ENCODE measurements around the gene SH3GL3.

The SH3GL3 gene

DNA sequence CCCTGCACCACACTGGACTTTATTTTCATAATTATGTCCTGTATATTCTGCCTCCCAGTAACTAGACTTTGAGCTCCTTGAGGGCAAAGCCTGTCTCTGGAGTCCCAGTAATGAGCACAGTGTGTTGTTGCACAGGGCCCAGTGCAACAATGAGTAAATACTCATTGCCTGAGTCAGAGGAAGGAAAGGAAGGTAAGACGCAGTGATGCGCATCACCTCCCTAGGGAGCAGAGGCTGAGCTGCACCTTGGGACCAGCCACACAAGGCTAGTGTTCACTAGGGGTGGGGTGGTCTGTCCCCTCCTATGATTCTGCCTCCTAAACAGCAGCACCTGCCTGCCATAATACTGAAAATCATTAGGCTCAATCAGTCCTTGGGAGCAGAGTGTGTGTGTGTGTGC is 120.2 kb downstream of the SH3GL3 start:
- TF ChIP-seq, protein P1, sequence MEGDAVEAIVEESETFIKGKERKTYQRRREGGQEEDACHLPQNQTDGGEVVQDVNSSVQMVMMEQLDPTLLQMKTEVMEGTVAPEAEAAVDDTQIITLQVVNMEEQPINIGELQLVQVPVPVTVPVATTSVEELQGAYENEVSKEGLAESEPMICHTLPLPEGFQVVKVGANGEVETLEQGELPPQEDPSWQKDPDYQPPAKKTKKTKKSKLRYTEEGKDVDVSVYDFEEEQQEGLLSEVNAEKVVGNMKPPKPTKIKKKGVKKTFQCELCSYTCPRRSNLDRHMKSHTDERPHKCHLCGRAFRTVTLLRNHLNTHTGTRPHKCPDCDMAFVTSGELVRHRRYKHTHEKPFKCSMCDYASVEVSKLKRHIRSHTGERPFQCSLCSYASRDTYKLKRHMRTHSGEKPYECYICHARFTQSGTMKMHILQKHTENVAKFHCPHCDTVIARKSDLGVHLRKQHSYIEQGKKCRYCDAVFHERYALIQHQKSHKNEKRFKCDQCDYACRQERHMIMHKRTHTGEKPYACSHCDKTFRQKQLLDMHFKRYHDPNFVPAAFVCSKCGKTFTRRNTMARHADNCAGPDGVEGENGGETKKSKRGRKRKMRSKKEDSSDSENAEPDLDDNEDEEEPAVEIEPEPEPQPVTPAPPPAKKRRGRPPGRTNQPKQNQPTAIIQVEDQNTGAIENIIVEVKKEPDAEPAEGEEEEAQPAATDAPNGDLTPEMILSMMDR (IDR thresholded peaks at IDR 0.05; ENCODE audit: borderline replicate concordance, control extremely low read depth, extremely low read depth, insufficient read depth, missing control alignments) = no peak
- DNase-seq (ENCODE audit: low spot score) = no peak
- in situ Hi-C loops (cut with MboI; ENCODE audit: low sequenced_read_pairs, unreplicated experiment) = loop anchor here (25.0 kb wide), 1 partner anchor 305 kb away; no protein-coding TSS in a partner anchor

DNA sequence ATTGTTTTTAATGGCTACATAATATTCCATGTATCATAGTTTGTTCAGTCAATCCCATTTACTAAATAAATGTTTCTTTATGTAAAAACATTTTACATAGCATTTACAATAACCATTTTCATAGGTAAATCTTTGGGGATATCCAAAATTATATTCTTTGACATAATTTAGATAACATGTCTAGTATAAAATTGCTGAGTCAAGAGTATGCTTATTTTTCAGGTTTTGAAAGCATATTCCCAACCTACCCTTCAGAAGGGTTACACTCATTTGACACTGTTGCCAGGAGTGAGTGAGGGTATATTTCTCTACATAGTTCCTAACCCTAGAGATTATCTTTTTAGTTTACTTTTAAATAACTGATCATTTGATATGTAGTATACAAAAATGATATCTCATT is 122.2 kb downstream of the SH3GL3 start:
- in situ Hi-C loops (cut with MboI; ENCODE audit: low sequenced_read_pairs, unreplicated experiment) = loop anchor here (25.0 kb wide), 1 partner anchor 307 kb away; no protein-coding TSS in a partner anchor
- TF ChIP-seq, protein P1 (IDR thresholded peaks at IDR 0.05; ENCODE audit: borderline replicate concordance, control extremely low read depth, extremely low read depth, insufficient read depth, missing control alignments) = no peak
- DNase-seq (ENCODE audit: low spot score) = no peak

DNA sequence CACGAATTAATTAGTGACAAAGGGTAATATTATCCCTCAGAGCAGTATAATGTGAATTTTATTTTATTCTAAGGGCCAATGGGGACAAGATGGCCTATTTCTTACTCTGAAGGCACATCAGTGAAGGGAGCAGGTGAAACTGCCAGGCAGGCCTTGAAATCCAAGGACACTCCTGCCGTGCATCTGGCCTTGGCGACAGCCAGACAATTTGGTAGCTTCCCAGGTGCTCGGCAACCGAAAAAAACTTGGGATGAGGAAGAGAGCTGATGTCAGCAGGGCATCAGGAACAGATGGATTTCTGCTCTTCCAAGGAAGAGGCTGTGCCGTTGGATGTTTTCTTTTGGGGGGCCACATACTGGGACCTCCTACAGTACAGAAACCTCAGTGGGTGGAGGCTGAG is 123.6 kb downstream of the SH3GL3 start:
- in situ Hi-C loops (cut with MboI; ENCODE audit: low sequenced_read_pairs, unreplicated experiment) = loop anchor here (10.0 to 25.0 kb wide), 2 partner anchors 308 to 454 kb away; no protein-coding TSS in a partner anchor
- TF ChIP-seq, protein P1 (IDR thresholded peaks at IDR 0.05; ENCODE audit: borderline replicate concordance, control extremely low read depth, extremely low read depth, insufficient read depth, missing control alignments) = no peak

DNA sequence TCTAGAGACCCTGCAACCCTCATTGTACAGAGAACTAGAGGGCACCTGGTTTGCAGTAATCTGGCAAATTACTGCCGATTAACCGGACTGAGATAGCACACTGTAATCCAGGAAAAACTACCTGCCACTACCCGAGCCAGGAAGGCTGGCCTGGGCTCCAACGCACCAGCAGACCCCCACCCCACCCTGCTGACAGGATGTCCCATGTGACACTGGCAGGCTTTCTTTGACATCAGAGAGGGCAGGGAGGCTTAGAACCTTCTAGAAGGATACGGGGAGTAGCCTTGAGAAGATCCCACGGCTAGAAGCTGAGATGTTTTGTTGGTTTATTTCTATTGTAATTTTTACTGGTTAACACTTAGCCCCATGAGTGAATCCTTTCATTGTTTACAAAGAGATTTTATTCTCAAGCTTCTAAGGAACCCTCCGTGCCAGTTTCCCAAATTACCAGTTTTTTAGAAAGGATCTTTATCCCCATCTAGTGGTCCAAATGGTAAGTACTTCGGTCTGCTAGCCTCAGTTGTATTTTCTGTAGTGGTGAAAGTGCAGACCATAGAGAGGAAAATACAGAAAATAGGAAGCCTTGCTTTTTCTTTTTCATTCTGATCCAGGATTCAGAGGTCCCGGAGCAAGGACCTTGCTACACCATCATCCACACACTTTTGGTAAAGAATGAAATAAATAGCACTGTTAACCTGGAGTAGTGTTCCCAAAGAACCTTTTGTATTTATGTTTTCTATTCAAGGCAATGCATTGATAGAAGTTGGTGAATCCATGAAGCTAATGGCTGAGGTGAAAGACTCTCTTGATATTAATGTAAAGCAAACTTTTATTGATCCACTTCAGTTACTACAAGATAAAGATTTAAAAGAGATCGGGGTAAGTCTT is 124.9 kb downstream of the SH3GL3 start:
- in situ Hi-C loops (cut with MboI; ENCODE audit: low sequenced_read_pairs, unreplicated experiment) = loop anchor here (10.0 to 25.0 kb wide), 2 partner anchors 310 to 453 kb away; no protein-coding TSS in a partner anchor
- peak; percentile 32 for DNase-seq (ENCODE audit: low spot score)
- TF ChIP-seq, protein P1 (IDR thresholded peaks at IDR 0.05; ENCODE audit: borderline replicate concordance, control extremely low read depth, extremely low read depth, insufficient read depth, missing control alignments) = peak; percentile 29

More for the DNA sequence above, 123.6 kb downstream of the SH3GL3 start:
- DNase-seq (ENCODE audit: low spot score) = no peak

DNA sequence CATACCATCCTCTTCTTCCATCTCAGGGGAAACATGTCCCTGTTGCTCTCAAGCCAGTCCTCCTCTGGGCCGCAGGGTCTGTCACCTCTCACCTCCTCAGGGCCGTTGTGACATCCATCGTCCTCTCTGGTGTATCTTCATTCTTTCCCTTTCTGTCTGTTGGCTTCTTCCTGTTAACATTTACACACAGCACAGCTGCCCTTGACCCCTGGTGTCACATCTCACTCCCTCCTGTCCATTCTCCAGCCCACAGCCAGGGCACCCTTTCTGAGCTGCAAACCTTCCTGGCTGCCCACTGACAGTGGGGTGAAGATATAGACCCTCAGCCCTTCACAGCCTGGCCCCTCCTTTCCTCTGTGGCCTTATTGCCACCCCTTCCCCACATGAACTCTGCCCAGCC is 127.2 kb downstream of the SH3GL3 start:
- TF ChIP-seq, protein P1 (IDR thresholded peaks at IDR 0.05; ENCODE audit: borderline replicate concordance, control extremely low read depth, extremely low read depth, insufficient read depth, missing control alignments) = no peak
- in situ Hi-C loops (cut with MboI; ENCODE audit: low sequenced_read_pairs, unreplicated experiment) = loop anchor here (10.0 to 25.0 kb wide), 2 partner anchors 312 to 450 kb away; no protein-coding TSS in a partner anchor
- no peak for DNase-seq (ENCODE audit: low spot score)

DNA sequence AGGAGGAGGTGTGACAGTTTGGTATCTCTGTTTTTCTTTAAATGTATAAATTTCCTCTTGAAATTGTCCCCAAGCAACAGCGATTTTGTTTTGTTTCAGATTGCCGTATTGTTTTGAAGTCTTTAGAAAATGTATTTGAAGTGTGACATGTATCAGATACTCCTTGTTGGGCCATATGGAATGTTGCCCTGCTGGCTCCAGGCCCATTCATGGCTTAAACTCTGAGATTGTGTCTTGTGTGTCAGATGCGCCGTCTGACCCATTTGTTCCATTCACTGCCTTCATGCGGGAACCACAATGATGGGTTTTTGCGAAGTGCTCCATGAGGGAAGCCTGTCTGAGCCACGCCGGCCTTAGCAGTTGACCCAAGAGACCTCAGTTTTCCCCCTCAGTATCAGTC is 131.6 kb downstream of the SH3GL3 start:
- TF ChIP-seq, protein P1 (IDR thresholded peaks at IDR 0.05; ENCODE audit: borderline replicate concordance, control extremely low read depth, extremely low read depth, insufficient read depth, missing control alignments) = no peak
- no peak for DNase-seq (ENCODE audit: low spot score)
- in situ Hi-C loops (cut with MboI; ENCODE audit: low sequenced_read_pairs, unreplicated experiment) = loop anchor here (10.0 kb wide), 1 partner anchor 446 kb away; no protein-coding TSS in a partner anchor
